HG02642 (cell line): ENCODE data around the gene NOP16.
"Not testable (repeated sequence)": the region's sequence is repeated elsewhere in the genome, so short reads cannot be mapped to it uniquely, and the experiment has no call there.

Source experiments
- ATAC-seq: cut with Tn5 transposase; IDR thresholded peaks from one replicate; pipeline ENCODE4 v1.9.1; 2021; ENCODE audit warnings: mild to moderate bottlenecking; ENCODE audit not compliant: unreplicated experiment, poor library complexity

NOP16 gene

GRCh38 chr5:176410486-176411180 is 22.2 kb upstream of the NOP16 start:
- no peak for ATAC-seq

- ATAC-seq, result no peak
These were observed 21.4 kb upstream of the NOP16 start for GRCh38 chr5:176409765-176410164.

- ATAC-seq, result no peak
These were observed 20.2 kb upstream of the NOP16 start for GRCh38 chr5:176408590-176408989.

- not testable (repeated sequence) for ATAC-seq
These were observed 19.8 kb upstream of the NOP16 start for GRCh38 chr5:176408252-176408573.

GRCh38 chr5:176407456-176408251 is 19.3 kb upstream of the NOP16 start:
- ATAC-seq, result no peak

- ATAC-seq, result no peak
These were observed 18.1 kb upstream of the NOP16 start for GRCh38 chr5:176406436-176407052.

GRCh38 chr5:176405656-176406435 is 17.4 kb upstream of the NOP16 start:
- ATAC-seq, result no peak

- ATAC-seq, result no peak
These were observed 13.1 kb upstream of the NOP16 start for GRCh38 chr5:176401281-176402205.

- no peak for ATAC-seq
These were observed 12.2 kb upstream of the NOP16 start for GRCh38 chr5:176400382-176401156.

- ATAC-seq, result no peak
These were observed 9.5 kb upstream of the NOP16 start for GRCh38 chr5:176397736-176398420.

GRCh38 chr5:176396330-176396729 is 7.9 kb upstream of the NOP16 start:
- ATAC-seq, result no peak

- ATAC-seq, result no peak
These were observed 6.7 kb upstream of the NOP16 start for GRCh38 chr5:176394881-176395675.

- ATAC-seq, result no peak
These were observed 5.7 kb upstream of the NOP16 start for GRCh38 chr5:176394096-176394495.

- no peak for ATAC-seq
These were observed 4.1 kb upstream of the NOP16 start for GRCh38 chr5:176392526-176392925.

- no peak for ATAC-seq
These were observed 3.6 kb upstream of the NOP16 start for GRCh38 chr5:176391999-176392398.

- no peak for ATAC-seq
These were observed 3.1 kb upstream of the NOP16 start for GRCh38 chr5:176391479-176391878.
